ENCODE data around the gene LEKR1.

- TF ChIP-seq ZNF785 (tag by site-specific recombination; IDR thresholded peaks at IDR 0.05) (no peak), ATF2 (tag by site-specific recombination; IDR thresholded peaks at IDR 0.05; ENCODE audit: low read depth) (no peak), CTCF (tag by site-specific recombination; IDR thresholded peaks at IDR 0.05) (no peak), ZNF266 (tag by site-specific recombination; IDR thresholded peaks at IDR 0.05; ENCODE audit: low read depth) (no peak), PATZ1 (tag by site-specific recombination; IDR thresholded peaks at IDR 0.05) (no peak), SETDB1 (IDR thresholded peaks at IDR 0.05; ENCODE audit: insufficient read length, low read length) (no peak), ZNF596 (tag by site-specific recombination; IDR thresholded peaks at IDR 0.05) (no peak), ZBTB21 (tag by site-specific recombination; IDR thresholded peaks at IDR 0.05) (no peak), PBX3 (CRISPR knock-in tag; IDR thresholded peaks at IDR 0.05) (no peak), ZNF184 (tag by site-specific recombination; IDR thresholded peaks at IDR 0.05) (no peak), ZNF335 (tag by site-specific recombination; conservative IDR thresholded peaks at IDR 0.05) (no peak), AEBP2 (tag by site-specific recombination; IDR thresholded peaks at IDR 0.05; ENCODE audit: borderline replicate concordance) (no peak), SALL2 (tag by site-specific recombination; IDR thresholded peaks at IDR 0.05; ENCODE audit: borderline replicate concordance) (no peak), BCL6B (tag by site-specific recombination; IDR thresholded peaks at IDR 0.05) (no peak)
These were observed 238.2 kb downstream of the LEKR1 start for GRCh38 chr3:157064402-157064801.
